ENCODE data around the gene FOXP1. TPM values are rescaled to one million over a fixed set of nuclear protein-coding genes. Genes with fewer than 3 reads are reported as not detected.

Gene FOXP1
- total RNA-seq, 2 experiments from 2014 or later: 493 to 508 TPM

GRCh38 chr3:71369701-71370391 lies 213.7 kb downstream of the FOXP1 start:
- TF ChIP-seq CTCF (IDR thresholded peaks at IDR 0.05): no peak
- Mint-ChIP-seq H3K36me3 (ENCODE audit: low read depth) (peaks cover 26% of the 10 kb centered on the region), H3K27me3 (no peaks in the 10 kb centered on the region), H3K4me3 (no peak overlapping the region), H3K27ac (peak overlapping the region; percentile 87), H3K9me3 (no peaks in the 10 kb centered on the region), H3K4me1 (ENCODE audit: low read depth) (peaks cover 82% of the 10 kb centered on the region)
- Histone ChIP-seq H3K9me3 (ENCODE audit: control insufficient read depth in 1 of 2, insufficient read depth in 1 of 2, low read length in 2 of 2) (no peaks in the 10 kb centered on the region), H3K4me3 (ENCODE audit: low read length) (no peak overlapping the region), H3K27ac (ENCODE audit: low read depth in 1 of 2, low read length in 2 of 2) (no peak overlapping the region), H3K4me1 (ENCODE audit: insufficient read depth, low read length) (peaks cover 41% of the 10 kb centered on the region), H3K27me3 (ENCODE audit: control insufficient read depth in 1 of 2, insufficient read depth in 2 of 2, low read length in 2 of 2) (no peaks in the 10 kb centered on the region), H3K36me3 (ENCODE audit: insufficient read depth, low read length) (no peaks in the 10 kb centered on the region)
- ATAC-seq (ENCODE audit: poor library complexity) (no peak), DNase-seq (no peak)
- POLR2A ChIA-PET: interaction anchor here (0.6 kb wide), 1 partner anchor 248 kb away, joined by 3 read pairs; no protein-coding TSS in a partner anchor
- intact Hi-C loops (cut with DNase I, micrococcal nuclease): loop anchor here (5.0 to 10.0 kb wide), 3 partner anchors 55 to 305 kb away; no protein-coding TSS in a partner anchor
- CTCF ChIA-PET: interaction anchor here (1.3 kb wide), 1 partner anchor 15 kb away, joined by 3 read pairs; no protein-coding TSS in a partner anchor

- Mint-ChIP-seq H3K4me3 (peak overlapping the region; percentile 11), H3K27ac (peak overlapping the region; percentile 40), H3K4me1 (ENCODE audit: low read depth) (peaks cover 80% of the 10 kb centered on the region), H3K9me3 (no peaks in the 10 kb centered on the region), H3K27me3 (no peaks in the 10 kb centered on the region), H3K36me3 (ENCODE audit: low read depth) (peaks cover 23% of the 10 kb centered on the region)
- POLR2A ChIA-PET: interaction anchor here (0.7 kb wide), 1 partner anchor 124 kb away, joined by 4 read pairs; no protein-coding TSS in a partner anchor
- H3K27me3 ChIP-seq (ENCODE audit: control insufficient read depth in 1 of 2, insufficient read depth in 2 of 2, low read length in 2 of 2): no peaks in the 10 kb centered on the region
- CTCF ChIA-PET: interaction anchor here (1.2 kb wide), 1 partner anchor 30 kb away, joined by 3 read pairs; no protein-coding TSS in a partner anchor
- peaks cover 32% of the 10 kb centered on the region for H3K4me1 ChIP-seq (ENCODE audit: insufficient read depth, low read length)
- no peak overlapping the region for H3K27ac ChIP-seq (ENCODE audit: low read depth in 1 of 2, low read length in 2 of 2)
- no peak for TF ChIP-seq CTCF (IDR thresholded peaks at IDR 0.05)
- DNase-seq: peak in 1 of 14 experiments; percentile 21
- intact Hi-C loops (cut with DNase I, micrococcal nuclease): loop anchor here in 1 of 2 experiments (5.0 to 10.0 kb wide), 2 partner anchors 52 to 130 kb away; no protein-coding TSS in a partner anchor
- peak; percentile 53 for ATAC-seq (ENCODE audit: poor library complexity)
- H3K4me3 ChIP-seq (ENCODE audit: low read length): no peak overlapping the region
- no peaks in the 10 kb centered on the region for H3K9me3 ChIP-seq (ENCODE audit: control insufficient read depth in 1 of 2, insufficient read depth in 1 of 2, low read length in 2 of 2)
- H3K36me3 ChIP-seq (ENCODE audit: insufficient read depth, low read length): no peaks in the 10 kb centered on the region
Observed at GRCh38 chr3:71366988-71367604, 216.4 kb downstream of the FOXP1 start.

GRCh38 chr3:71361334-71361890 lies 222.1 kb downstream of the FOXP1 start:
- POLR2A ChIA-PET: interaction anchor here (0.9 to 2.3 kb wide), 3 partner anchors 11 to 92 kb away, joined by 3 to 5 read pairs (median 4); no protein-coding TSS in a partner anchor

More at GRCh38 chr3:71361334-71361890, 222.1 kb downstream of the FOXP1 start:
- Mint-ChIP-seq H3K9me3 (no peaks in the 10 kb centered on the region), H3K4me3 (no peak overlapping the region), H3K27me3 (no peaks in the 10 kb centered on the region), H3K4me1 (ENCODE audit: low read depth) (peaks cover 86% of the 10 kb centered on the region), H3K27ac (peak overlapping the region; percentile 76), H3K36me3 (ENCODE audit: low read depth) (peaks cover 44% of the 10 kb centered on the region)
- H3K4me1 ChIP-seq (ENCODE audit: insufficient read depth, low read length): peaks cover 44% of the 10 kb centered on the region
- no peak for TF ChIP-seq CTCF (IDR thresholded peaks at IDR 0.05)
- H3K27me3 ChIP-seq (ENCODE audit: control insufficient read depth in 1 of 2, insufficient read depth in 2 of 2, low read length in 2 of 2): no peaks in the 10 kb centered on the region
- peaks cover 19% of the 10 kb centered on the region for H3K36me3 ChIP-seq (ENCODE audit: insufficient read depth, low read length)
- CTCF ChIA-PET: interaction anchor here (1.1 to 1.8 kb wide), 2 partner anchors 18 to 35 kb away, joined by 3 to 4 read pairs; no protein-coding TSS in a partner anchor
- H3K9me3 ChIP-seq (ENCODE audit: control insufficient read depth in 1 of 2, insufficient read depth in 1 of 2, low read length in 2 of 2): no peaks in the 10 kb centered on the region
- ATAC-seq (ENCODE audit: poor library complexity): no peak
- intact Hi-C loops (cut with DNase I, micrococcal nuclease): loop anchor here (5.0 to 10.0 kb wide), 2 partner anchors 36 to 47 kb away; no protein-coding TSS in a partner anchor
- no peak overlapping the region for H3K27ac ChIP-seq (ENCODE audit: low read depth in 1 of 2, low read length in 2 of 2)
- H3K4me3 ChIP-seq (ENCODE audit: low read length): no peak overlapping the region
- DNase-seq: no peak
